Thyroid gland (tissue), 4 donors: ENCODE measurements around the gene MINDY4.

Experiments
- POLR2A ChIP-seq, 2 donors: fragments of 450-650 bp; IDR thresholded peaks; one replicate each; pipeline ENCODE4 v1.6.1; 2017; ENCODE audit warnings: antibody characterized with exemption in 2 of 2, mild to moderate bottlenecking in 2 of 2, moderate library complexity in 1 of 2
- TF ChIP-seq, protein P1 (sequence below), 6 experiments: fragments of 200-600 bp in 3 of 6; fragments of 450-650 bp in 3 of 6; sonication (generic) in 3 of 6; IDR thresholded peaks; one replicate each; pipeline ENCODE4 v1.5.1; 2016 to 2019; ENCODE audit warnings: antibody characterized with exemption in 6 of 6, mild to moderate bottlenecking in 2 of 6, inconsistent platforms in 1 of 6, moderate library complexity in 1 of 6

DNA sequence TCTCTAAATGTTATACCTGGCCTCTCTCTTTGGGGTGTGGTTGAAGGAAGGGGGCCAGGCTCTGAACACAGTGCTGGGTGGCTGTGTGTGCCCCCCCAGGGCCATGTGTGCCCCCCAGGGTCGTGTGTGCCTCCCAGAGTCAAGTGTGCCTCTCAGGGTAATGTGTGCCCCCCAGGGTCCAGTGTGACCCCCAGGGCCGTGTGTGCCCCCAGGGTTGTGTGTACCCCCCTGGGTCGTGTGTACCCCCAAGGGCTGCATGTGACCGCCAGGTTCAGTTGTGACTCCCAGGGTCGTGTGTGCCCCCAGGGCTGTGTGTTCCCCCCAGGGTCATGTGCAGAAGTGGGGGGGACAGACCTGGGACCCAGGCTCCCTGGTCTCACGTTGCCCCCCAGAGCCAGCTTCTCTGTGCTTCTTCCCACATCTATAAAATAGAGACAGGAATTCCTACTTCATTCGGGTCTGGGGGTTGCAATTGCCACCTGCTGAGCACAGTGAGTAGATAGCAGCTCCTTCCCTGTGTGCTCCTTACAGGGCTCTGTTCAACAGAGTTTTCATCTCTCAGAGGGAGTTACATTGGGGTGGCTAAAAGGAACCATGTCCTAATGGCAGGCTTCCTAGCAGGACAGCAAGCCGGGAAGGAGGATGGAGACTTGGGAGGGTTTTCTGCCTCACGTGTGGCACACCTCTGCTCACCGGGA is 99.8 kb downstream of the MINDY4 start:
- TF ChIP-seq, protein P1, sequence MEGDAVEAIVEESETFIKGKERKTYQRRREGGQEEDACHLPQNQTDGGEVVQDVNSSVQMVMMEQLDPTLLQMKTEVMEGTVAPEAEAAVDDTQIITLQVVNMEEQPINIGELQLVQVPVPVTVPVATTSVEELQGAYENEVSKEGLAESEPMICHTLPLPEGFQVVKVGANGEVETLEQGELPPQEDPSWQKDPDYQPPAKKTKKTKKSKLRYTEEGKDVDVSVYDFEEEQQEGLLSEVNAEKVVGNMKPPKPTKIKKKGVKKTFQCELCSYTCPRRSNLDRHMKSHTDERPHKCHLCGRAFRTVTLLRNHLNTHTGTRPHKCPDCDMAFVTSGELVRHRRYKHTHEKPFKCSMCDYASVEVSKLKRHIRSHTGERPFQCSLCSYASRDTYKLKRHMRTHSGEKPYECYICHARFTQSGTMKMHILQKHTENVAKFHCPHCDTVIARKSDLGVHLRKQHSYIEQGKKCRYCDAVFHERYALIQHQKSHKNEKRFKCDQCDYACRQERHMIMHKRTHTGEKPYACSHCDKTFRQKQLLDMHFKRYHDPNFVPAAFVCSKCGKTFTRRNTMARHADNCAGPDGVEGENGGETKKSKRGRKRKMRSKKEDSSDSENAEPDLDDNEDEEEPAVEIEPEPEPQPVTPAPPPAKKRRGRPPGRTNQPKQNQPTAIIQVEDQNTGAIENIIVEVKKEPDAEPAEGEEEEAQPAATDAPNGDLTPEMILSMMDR (IDR thresholded peaks at IDR 0.05): no peak
- TF ChIP-seq POLR2A (IDR thresholded peaks at IDR 0.05): no peak
